ENCODE data around the gene SCN4B. TPM values are rescaled to one million over a fixed set of nuclear protein-coding genes. Genes with fewer than 3 reads are reported as not detected.

The SCN4B gene
- total RNA-seq, 2 donors from 2014 or later, result 0.15 to 0.20 TPM

DNA sequence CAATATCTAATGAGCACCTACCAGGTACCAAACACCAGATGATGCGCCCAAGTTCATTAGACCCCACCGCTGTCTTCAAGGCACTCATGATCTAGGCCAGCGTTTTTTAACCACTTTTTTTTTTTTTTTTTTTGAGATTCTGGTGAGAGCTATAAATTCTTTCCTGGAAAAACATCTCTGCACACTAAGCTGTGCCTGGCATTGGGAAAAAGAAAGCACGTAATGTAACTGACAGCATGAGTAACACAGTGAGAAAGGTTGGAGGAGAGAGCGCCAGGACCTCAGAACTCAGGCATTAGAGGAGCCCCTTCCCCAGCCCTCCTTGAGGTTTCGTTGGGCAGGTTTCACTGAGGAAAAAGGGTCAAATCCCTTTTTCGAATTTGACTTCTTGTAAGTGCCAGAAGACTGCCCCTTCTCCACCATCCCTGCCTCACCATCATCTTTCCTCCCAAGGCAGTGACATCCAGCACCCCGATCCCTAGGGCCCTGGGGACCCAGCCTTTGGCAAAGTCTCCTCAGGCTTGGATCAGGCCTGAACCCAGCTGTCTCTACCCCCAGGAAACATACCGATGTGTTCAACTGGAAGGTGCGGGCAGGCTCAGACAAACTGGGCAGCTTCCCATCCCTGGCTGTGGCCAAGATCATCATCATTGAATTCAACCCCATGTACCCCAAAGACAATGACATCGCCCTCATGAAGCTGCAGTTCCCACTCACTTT is 39.8 kb downstream of the SCN4B start:
- Mint-ChIP-seq H3K27ac (no peak overlapping the region), H3K9me3 (peaks cover 4% of the 10 kb centered on the region), H3K4me1 (peaks cover 6% of the 10 kb centered on the region), H3K36me3 (ENCODE audit: low read depth) (no peaks in the 10 kb centered on the region), H3K27me3 (ENCODE audit: insufficient read depth) (peaks cover 9% of the 10 kb centered on the region), H3K4me3 (no peak overlapping the region)
- WGBS, 2 experiments (ENCODE audit: insufficient coverage in 1 of 2, insufficient read length in 1 of 2), result 89 to 96% methylated on average over 7 to 11 of the region's 11 CpGs
- Histone ChIP-seq H3K36me3 (ENCODE audit: control insufficient read depth, insufficient read depth, low read length) (no peaks in the 10 kb centered on the region), H3K9me3 (ENCODE audit: control insufficient read depth, low read length) (peaks cover 10% of the 10 kb centered on the region), H3K4me3 (ENCODE audit: low read length) (no peak overlapping the region), H3K4me1 (ENCODE audit: control insufficient read depth, insufficient read depth, low read length) (peaks cover 2% of the 10 kb centered on the region), H3K27me3 (ENCODE audit: control insufficient read depth, insufficient read depth, low read length, poor library complexity, severe bottlenecking) (no peaks in the 10 kb centered on the region), H3K27ac (ENCODE audit: low read depth, low read length) (no peak overlapping the region), H3K9ac (ENCODE audit: extremely low read depth, low read length, poor library complexity, severe bottlenecking) (no peak overlapping the region)
- no peak for DNase-seq
- no peak for TF ChIP-seq CTCF (conservative IDR thresholded peaks at IDR 0.05)

DNA sequence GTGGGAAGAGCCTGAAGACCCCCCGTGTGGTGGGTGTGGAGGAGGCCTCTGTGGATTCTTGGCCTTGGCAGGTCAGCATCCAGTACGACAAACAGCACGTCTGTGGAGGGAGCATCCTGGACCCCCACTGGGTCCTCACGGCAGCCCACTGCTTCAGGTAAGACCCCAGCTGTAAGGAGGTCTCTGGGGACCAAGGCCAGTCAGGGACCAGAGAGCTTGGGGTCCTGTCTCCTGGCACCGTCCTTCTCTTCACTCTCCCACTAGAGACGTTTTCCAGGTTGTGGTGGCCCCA is 40.9 kb downstream of the SCN4B start:
- H3K9me3 ChIP-seq (ENCODE audit: control insufficient read depth, low read length), result peaks cover 8% of the 10 kb centered on the region
- H3K4me3 ChIP-seq (ENCODE audit: low read length), result no peak overlapping the region
- H3K36me3 ChIP-seq (ENCODE audit: control insufficient read depth, insufficient read depth, low read length), result no peaks in the 10 kb centered on the region
- Mint-ChIP-seq H3K4me3 (no peak overlapping the region), H3K36me3 (ENCODE audit: low read depth) (no peaks in the 10 kb centered on the region), H3K27me3 (ENCODE audit: insufficient read depth) (peaks cover 8% of the 10 kb centered on the region), H3K4me1 (peaks cover 6% of the 10 kb centered on the region), H3K9me3 (peaks cover 4% of the 10 kb centered on the region), H3K27ac (no peak overlapping the region)
- no peak for DNase-seq
- no peaks in the 10 kb centered on the region for H3K27me3 ChIP-seq (ENCODE audit: control insufficient read depth, insufficient read depth, low read length, poor library complexity, severe bottlenecking)
- 93 to 94% methylated on average over 5 to 6 of the region's 6 CpGs for WGBS, 2 experiments (ENCODE audit: insufficient coverage in 1 of 2, insufficient read length in 1 of 2)
- no peaks in the 10 kb centered on the region for H3K4me1 ChIP-seq (ENCODE audit: control insufficient read depth, insufficient read depth, low read length)
- no peak overlapping the region for H3K9ac ChIP-seq (ENCODE audit: extremely low read depth, low read length, poor library complexity, severe bottlenecking)
- no peak overlapping the region for H3K27ac ChIP-seq (ENCODE audit: low read depth, low read length)
- no peak for TF ChIP-seq CTCF (conservative IDR thresholded peaks at IDR 0.05)

DNA sequence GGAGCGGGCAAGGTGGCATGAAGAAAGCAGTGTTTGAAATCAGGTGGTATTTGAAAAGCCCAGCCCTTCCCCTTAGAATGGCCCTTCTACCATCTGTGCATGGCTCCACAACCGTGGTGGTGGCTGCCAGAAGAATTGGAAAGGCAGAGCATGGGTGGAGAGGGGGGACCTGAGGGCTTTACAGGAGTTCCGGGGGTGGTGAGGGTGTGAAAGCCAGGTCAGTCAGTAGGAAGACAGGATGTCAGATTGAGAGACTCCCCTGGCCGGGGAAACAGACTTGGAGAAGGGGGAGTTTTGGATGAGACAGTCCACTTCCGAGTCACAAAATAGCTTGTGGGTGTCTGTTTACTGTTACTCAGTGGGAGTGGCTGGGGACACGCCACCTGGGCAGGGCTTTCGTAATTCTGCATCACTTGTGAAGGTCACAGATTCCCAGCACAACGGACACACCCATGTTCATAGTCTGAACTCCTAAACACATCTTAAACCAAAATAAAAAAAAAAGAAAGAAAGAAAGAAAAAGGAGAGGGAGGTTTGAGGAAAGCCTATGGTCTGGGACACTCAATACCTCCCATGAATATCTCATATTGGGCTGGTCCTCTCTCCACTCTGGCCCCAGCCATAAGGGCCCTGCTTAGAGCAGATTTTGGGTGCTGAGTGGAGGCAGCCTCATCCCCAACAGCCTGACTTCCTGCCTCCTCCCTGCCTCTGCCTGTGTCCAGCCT is 41.4 kb downstream of the SCN4B start:
- peaks cover 2% of the 10 kb centered on the region for H3K9me3 Mint-ChIP-seq

More for the DNA sequence above, 41.4 kb downstream of the SCN4B start:
- 89 to 93% methylated on average over 5 to 8 of the region's 8 CpGs for WGBS, 2 experiments (ENCODE audit: insufficient coverage in 1 of 2, insufficient read length in 1 of 2)
- TF ChIP-seq CTCF (conservative IDR thresholded peaks at IDR 0.05), result no peak
- Mint-ChIP-seq H3K36me3 (ENCODE audit: low read depth) (no peaks in the 10 kb centered on the region), H3K4me1 (peaks cover 6% of the 10 kb centered on the region), H3K27me3 (ENCODE audit: insufficient read depth) (peaks cover 8% of the 10 kb centered on the region), H3K27ac (no peak overlapping the region), H3K4me3 (no peak overlapping the region)
- H3K4me1 ChIP-seq (ENCODE audit: control insufficient read depth, insufficient read depth, low read length), result no peaks in the 10 kb centered on the region
- H3K9ac ChIP-seq (ENCODE audit: extremely low read depth, low read length, poor library complexity, severe bottlenecking), result no peak overlapping the region
- H3K4me3 ChIP-seq (ENCODE audit: low read length), result no peak overlapping the region
- no peak overlapping the region for H3K27ac ChIP-seq (ENCODE audit: low read depth, low read length)
- no peaks in the 10 kb centered on the region for H3K36me3 ChIP-seq (ENCODE audit: control insufficient read depth, insufficient read depth, low read length)
- peaks cover 3% of the 10 kb centered on the region for H3K9me3 ChIP-seq (ENCODE audit: control insufficient read depth, low read length)
- DNase-seq, result no peak
- no peaks in the 10 kb centered on the region for H3K27me3 ChIP-seq (ENCODE audit: control insufficient read depth, insufficient read depth, low read length, poor library complexity, severe bottlenecking)
